Ecto neural progenitor cell (in vitro differentiated cells): ENCODE data around the gene RIMS1.

Experiments
- DNase-seq: peaks from one replicate; pipeline ENCODE4 v3.0.0-alpha.2; 2018; ENCODE audit warnings: low spot score

RIMS1 gene

DNA sequence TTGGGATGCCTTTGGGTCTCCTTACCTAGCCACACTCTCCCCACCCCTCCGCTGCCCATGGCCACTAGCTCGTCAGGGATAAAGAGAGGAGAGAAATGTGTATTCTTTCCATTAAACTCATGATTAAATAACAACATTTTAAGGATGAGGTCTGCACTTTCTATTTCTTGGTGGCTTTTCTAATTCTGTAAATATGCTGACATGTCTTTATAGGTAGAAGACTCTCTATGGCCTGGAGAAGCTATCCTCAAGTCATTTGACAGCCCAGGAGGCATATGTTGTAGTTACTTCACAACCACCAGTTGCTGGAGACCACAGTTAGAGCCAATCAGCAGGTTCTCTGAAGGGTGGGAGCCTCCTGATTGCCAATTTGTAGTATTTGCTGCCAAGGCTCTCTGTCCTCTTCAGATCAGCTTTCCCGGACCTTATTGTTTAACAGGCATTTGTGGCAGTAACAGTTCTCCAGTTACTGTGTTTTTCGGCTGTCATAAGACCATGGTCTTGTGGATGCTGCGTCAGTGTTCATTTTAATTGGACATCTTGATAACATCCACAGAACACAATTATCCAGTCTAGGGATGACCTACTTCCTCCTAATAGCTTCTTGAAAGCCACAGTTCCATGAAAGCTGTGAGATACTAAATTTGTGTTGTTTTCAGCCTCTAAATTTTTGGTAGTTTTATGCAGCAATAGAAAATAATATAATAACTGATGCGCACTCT is 530.6 kb downstream of the RIMS1 start:
- DNase-seq: no peak

GRCh38 chr6:72417759-72418158 is 531.4 kb downstream of the RIMS1 start:
- DNase-seq: no peak

GRCh38 chr6:72418495-72418894 is 532.1 kb downstream of the RIMS1 start:
- DNase-seq: peak; percentile 54

- no peak for DNase-seq
Measured at GRCh38 chr6:72419966-72420365, 533.6 kb downstream of the RIMS1 start.

DNA sequence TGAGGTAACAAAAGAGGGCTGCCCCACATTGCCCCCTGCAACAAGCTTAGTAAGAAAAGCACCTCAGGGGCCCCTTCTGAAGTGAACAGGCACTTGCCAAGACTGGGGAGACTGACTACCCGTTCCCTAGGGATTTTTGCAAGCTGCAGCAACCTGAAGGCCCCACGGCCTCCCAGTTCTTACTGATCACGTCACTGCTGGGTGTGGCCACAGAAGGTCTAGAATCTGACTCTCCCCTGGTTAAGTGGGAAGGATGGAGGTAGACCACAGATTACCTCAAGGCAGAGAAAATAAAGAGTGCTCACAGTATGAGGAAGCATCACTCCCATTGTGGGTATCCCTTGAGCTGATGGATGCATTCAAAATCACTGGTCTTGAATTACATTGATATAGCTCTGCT is 534.1 kb downstream of the RIMS1 start:
- no peak for DNase-seq

DNA sequence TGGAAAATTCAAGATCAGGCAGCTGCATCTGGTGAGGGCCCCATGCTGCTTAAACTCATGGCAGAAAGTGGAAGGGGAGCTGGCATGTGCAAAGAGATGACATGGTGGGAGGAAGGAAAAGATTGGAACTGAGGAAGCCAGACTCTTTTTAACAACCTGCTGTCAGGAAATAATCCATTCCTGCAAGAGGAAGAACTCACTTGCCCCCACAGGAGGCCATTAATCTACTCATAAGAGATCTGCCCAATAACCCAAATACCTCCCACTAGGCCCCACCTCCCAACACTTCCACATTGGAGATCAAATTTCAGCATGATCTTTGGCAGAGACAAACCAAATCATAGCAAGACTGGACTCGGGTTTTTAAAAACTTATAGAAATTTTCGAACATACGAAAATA is 535.0 kb downstream of the RIMS1 start:
- no peak for DNase-seq

DNA sequence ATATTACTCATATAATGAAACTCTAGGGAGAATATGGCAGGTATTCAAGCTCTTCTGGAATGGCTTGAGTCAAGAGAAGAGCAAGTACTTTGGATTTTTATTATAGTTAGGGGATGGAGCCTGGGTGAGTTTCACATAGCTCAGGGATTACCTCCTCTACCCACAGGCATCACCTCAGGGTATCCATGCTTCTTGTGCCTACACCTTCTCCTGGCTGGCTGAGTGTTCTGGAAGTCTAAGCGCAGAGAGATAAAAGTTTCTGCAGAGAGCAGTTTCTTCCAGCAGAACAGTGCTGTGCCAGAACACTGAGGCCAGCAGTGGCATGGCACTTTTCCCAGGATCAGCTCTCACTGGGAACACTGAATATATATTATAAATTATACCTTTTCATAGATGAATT is 535.8 kb downstream of the RIMS1 start:
- no peak for DNase-seq

- DNase-seq: no peak
Measured at GRCh38 chr6:72424476-72424875, 538.1 kb downstream of the RIMS1 start.

- DNase-seq: no peak
Measured at GRCh38 chr6:72425003-72425681, 538.8 kb downstream of the RIMS1 start.

- no peak for DNase-seq
Measured at GRCh38 chr6:72440611-72441010, 554.3 kb downstream of the RIMS1 start.

DNA sequence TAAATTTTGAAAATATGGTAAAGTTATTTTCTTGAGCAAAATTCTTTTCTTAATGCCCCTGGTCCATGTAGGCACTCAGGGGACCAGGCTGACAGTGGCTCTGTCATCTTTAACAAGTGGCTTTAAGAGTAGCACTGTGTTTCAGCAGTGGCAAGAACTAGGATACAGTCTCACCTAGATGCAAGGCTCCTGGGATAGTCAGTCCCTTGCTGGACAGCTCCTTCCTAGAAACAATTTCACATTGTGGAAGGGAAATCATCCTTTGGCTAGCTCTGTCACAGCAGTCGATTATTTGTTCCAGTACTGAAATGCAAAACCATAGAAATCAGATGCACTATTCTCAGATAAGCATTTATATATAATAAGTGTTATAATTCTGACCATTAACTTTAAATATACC is 560.1 kb downstream of the RIMS1 start:
- no peak for DNase-seq
